DMS 273 (cell line): ENCODE measurements around the gene RLN3.
A peak's percentile ranks its signal among the peaks of the same experiment; 100 is the strongest.

Source experiments
- DNase-seq: peaks from one replicate; lab custom pipeline; 2025; ENCODE audit not compliant: unreplicated experiment; lab: John Stamatoyannopoulos, UW

RLN3 gene

GRCh38 chr19:14073925-14074838 is 46.2 kb downstream of the RLN3 start:
- DNase-seq = peak; percentile 70

DNA sequence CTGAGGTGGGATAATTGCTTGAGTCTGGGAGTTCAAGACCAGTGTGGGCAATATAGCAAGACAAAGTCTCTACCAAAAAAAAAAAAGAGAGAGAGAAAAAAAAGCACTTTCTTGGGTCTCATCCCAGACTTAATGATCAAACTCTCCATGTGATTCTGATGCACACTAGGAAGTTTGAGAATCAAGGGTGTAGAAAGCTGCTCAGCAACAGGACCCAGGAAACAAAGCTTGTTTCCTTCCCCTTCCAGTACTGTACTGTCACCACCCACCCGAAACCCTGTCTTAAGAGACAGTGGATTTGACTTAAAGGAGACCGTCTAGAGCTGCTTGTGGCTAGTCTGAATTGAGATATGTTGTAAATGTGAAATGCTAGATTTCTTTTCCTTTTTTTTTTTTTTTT is 50.5 kb downstream of the RLN3 start:
- no peak for DNase-seq
